ENCODE measurements around the gene DDR1.
"Not testable (repeated sequence)": the region's sequence is repeated elsewhere in the genome, so short reads cannot be mapped to it uniquely, and the experiment has no call there.

The DDR1 gene

GRCh38 chr6:30857549-30857948 is 26.8 kb upstream of the DDR1 start:
- no peaks in the 10 kb centered on the region for H3K27me3 ChIP-seq (ENCODE audit: control insufficient read depth, insufficient read depth, low read length)
- H3K4me3 ChIP-seq (ENCODE audit: low read length), result no peak overlapping the region
- no peaks in the 10 kb centered on the region for H3K4me1 ChIP-seq (ENCODE audit: control insufficient read depth, insufficient read depth, low read length)
- H3K27ac ChIP-seq (ENCODE audit: low read depth, low read length), result no peak overlapping the region
- H3K9ac ChIP-seq (ENCODE audit: low read length), result no peak overlapping the region
- no peaks in the 10 kb centered on the region for H3K36me3 ChIP-seq (ENCODE audit: control insufficient read depth, insufficient read depth, low read length)

GRCh38 chr6:30859726-30860125 is 24.6 kb upstream of the DDR1 start:
- H3K9ac ChIP-seq (ENCODE audit: low read length); H3K4me3 ChIP-seq (ENCODE audit: low read length); H3K4me1 ChIP-seq (ENCODE audit: control insufficient read depth, insufficient read depth, low read length); H3K36me3 ChIP-seq (ENCODE audit: control insufficient read depth, insufficient read depth, low read length); H3K27ac ChIP-seq (ENCODE audit: low read depth, low read length); H3K27me3 ChIP-seq (ENCODE audit: control insufficient read depth, insufficient read depth, low read length): not testable (repeated sequence)

GRCh38 chr6:30861257-30862048 is 22.9 kb upstream of the DDR1 start:
- Histone ChIP-seq H3K27ac (ENCODE audit: low read depth, low read length) (no peak overlapping the region), H3K36me3 (ENCODE audit: control insufficient read depth, insufficient read depth, low read length) (no peaks in the 10 kb centered on the region), H3K27me3 (ENCODE audit: control insufficient read depth, insufficient read depth, low read length) (no peaks in the 10 kb centered on the region), H3K4me1 (ENCODE audit: control insufficient read depth, insufficient read depth, low read length) (no peaks in the 10 kb centered on the region), H3K4me3 (ENCODE audit: low read length) (no peak overlapping the region), H3K9ac (ENCODE audit: low read length) (no peak overlapping the region)

DNA sequence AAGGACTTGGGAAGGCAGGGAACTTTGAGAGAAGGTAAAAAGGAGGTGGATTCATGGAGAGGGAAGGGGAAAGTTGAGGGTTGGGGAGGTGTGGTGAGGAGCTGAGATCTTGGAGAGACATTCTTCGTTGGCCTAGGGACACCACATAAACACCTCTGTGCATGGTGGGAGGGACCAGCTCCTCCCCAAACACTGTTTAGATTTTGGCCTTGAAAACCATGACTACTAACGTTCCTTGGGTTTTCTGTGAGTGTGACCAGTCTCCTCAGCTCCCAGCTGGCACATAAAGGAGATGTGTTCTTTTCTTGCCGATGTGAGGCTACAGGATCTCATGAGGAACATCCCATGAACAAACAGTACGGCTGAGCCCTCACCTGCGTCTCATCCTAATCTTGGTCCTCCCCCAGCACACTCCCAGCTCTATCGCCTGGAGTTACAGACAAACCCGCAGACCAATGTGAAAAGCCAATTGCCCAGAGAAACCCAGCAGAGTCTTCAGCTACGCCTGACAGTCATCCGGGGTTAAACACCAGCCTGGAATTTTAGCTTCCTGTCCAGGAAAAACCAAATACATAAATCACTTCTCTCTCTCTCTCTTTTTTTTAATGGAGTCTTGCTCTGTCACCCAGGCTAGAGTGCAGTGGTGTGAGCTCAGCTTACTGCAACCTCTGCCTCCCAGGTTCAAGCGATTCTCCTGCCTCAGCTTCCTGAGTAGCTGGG is 22.0 kb upstream of the DDR1 start:
- Histone ChIP-seq H3K9ac (ENCODE audit: low read length) (no peak overlapping the region), H3K27ac (ENCODE audit: low read depth, low read length) (no peak overlapping the region), H3K36me3 (ENCODE audit: control insufficient read depth, insufficient read depth, low read length) (no peaks in the 10 kb centered on the region), H3K4me1 (ENCODE audit: control insufficient read depth, insufficient read depth, low read length) (no peaks in the 10 kb centered on the region), H3K27me3 (ENCODE audit: control insufficient read depth, insufficient read depth, low read length) (no peaks in the 10 kb centered on the region), H3K4me3 (ENCODE audit: low read length) (no peak overlapping the region)

DNA sequence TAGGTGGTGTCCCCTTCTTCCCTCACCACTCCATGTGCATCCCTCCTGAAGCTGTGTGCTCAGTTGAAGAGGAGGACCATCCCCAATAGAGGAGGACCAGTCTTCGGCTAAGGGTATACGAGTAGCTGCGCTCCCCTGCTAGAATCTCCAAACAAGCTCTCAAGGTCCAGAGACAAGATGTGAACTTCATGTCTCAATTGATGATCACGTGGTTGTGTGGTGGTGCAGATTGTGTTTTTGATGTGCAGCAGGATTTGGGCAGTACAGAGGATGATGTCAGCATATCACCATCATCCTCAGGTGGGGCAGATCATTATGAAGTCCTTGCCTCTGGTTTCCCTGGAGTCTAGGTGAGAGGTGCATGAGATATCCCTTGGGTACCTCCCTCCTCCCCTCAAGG is 20.0 kb upstream of the DDR1 start:
- Histone ChIP-seq H3K36me3 (ENCODE audit: control insufficient read depth, insufficient read depth, low read length) (no peaks in the 10 kb centered on the region), H3K27me3 (ENCODE audit: control insufficient read depth, insufficient read depth, low read length) (no peaks in the 10 kb centered on the region), H3K9ac (ENCODE audit: low read length) (no peak overlapping the region), H3K4me1 (ENCODE audit: control insufficient read depth, insufficient read depth, low read length) (no peaks in the 10 kb centered on the region), H3K4me3 (ENCODE audit: low read length) (no peak overlapping the region), H3K27ac (ENCODE audit: low read depth, low read length) (no peak overlapping the region)

DNA sequence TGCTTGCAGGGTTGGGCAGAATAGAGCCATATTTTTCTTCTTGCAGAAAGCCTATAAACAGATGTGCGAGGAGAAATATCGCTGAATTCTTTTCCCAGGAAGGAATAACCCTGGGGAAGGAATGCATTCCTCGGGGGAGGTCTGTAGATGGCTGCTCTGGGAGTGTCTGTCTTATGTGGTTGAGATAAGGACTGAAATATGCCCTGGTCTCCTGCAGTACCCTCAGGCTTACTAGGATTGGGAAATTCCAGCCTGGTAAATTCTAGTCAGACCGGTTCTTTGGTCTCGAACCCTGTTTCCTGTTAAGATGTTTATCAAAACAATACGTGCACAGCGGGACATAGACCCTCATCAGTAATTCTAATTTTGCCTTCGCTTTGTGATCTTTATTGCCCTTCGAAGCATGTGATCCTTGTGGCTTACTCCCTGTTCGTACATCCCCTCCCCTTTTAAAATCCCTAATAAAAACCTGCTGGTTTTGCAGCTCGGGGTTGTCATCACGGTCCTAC is 15.0 kb upstream of the DDR1 start:
- H3K4me1 ChIP-seq (ENCODE audit: control insufficient read depth, insufficient read depth, low read length); H3K36me3 ChIP-seq (ENCODE audit: control insufficient read depth, insufficient read depth, low read length); H3K27me3 ChIP-seq (ENCODE audit: control insufficient read depth, insufficient read depth, low read length); H3K27ac ChIP-seq (ENCODE audit: low read depth, low read length); H3K4me3 ChIP-seq (ENCODE audit: low read length); H3K9ac ChIP-seq (ENCODE audit: low read length): not testable (repeated sequence)

DNA sequence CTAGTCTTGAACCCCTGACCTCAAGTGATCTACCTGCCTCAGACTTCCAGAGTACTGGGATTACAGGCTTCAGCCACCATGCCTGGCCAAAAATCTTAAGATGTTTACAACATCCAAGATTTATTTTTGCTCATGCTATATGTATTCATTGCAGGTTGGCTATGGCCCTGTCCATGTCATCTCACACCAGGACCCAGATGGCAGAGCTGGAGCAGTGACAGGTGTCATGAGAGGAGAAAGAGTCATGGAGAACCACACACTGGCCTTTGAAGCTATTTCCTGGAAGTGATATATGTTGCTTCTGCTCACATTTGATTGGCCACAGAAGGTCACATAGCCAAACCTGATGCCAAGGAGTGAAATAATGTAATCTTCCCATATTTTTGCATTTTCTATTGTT is 13.8 kb upstream of the DDR1 start:
- Histone ChIP-seq H3K27me3 (ENCODE audit: control insufficient read depth, insufficient read depth, low read length) (no peaks in the 10 kb centered on the region), H3K27ac (ENCODE audit: low read depth, low read length) (no peak overlapping the region), H3K9ac (ENCODE audit: low read length) (no peak overlapping the region), H3K4me1 (ENCODE audit: control insufficient read depth, insufficient read depth, low read length) (peaks cover under 1% of the 10 kb centered on the region), H3K4me3 (ENCODE audit: low read length) (no peak overlapping the region), H3K36me3 (ENCODE audit: control insufficient read depth, insufficient read depth, low read length) (no peaks in the 10 kb centered on the region)

GRCh38 chr6:30871592-30872183 is 12.6 kb upstream of the DDR1 start:
- H3K9ac ChIP-seq (ENCODE audit: low read length), result no peak overlapping the region
- H3K27me3 ChIP-seq (ENCODE audit: control insufficient read depth, insufficient read depth, low read length), result no peaks in the 10 kb centered on the region
- no peaks in the 10 kb centered on the region for H3K36me3 ChIP-seq (ENCODE audit: control insufficient read depth, insufficient read depth, low read length)
- H3K4me3 ChIP-seq (ENCODE audit: low read length), result no peak overlapping the region
- H3K4me1 ChIP-seq (ENCODE audit: control insufficient read depth, insufficient read depth, low read length), result peaks cover 11% of the 10 kb centered on the region
- no peak overlapping the region for H3K27ac ChIP-seq (ENCODE audit: low read depth, low read length)

GRCh38 chr6:30873137-30873640 is 11.1 kb upstream of the DDR1 start:
- H3K4me1 ChIP-seq (ENCODE audit: control insufficient read depth, insufficient read depth, low read length), result peaks cover 18% of the 10 kb centered on the region
- no peak overlapping the region for H3K27ac ChIP-seq (ENCODE audit: low read depth, low read length)
- H3K27me3 ChIP-seq (ENCODE audit: control insufficient read depth, insufficient read depth, low read length), result no peaks in the 10 kb centered on the region
- H3K36me3 ChIP-seq (ENCODE audit: control insufficient read depth, insufficient read depth, low read length), result no peaks in the 10 kb centered on the region
- no peak overlapping the region for H3K4me3 ChIP-seq (ENCODE audit: low read length)
- no peak overlapping the region for H3K9ac ChIP-seq (ENCODE audit: low read length)

DNA sequence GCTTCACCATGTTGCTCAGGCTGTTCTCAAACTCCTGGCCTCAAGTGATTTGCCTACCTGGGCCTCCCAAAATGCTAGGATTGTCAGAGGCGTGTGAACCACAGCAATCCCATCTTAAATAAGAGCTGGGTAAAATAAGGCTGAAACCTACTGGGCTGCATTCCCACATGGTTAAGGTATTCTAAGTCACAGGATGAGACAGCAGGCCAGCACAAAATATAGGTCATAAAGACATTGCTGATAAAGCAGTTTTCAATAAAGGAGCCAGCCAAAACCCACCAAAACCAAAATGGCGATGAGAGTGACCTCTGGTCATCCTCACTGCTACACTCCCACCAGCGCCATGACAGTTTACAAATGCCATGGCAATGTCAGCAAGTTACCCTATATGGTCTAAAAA is 10.5 kb upstream of the DDR1 start:
- not testable (repeated sequence) for H3K36me3 ChIP-seq (ENCODE audit: control insufficient read depth, insufficient read depth, low read length); H3K27me3 ChIP-seq (ENCODE audit: control insufficient read depth, insufficient read depth, low read length); H3K4me3 ChIP-seq (ENCODE audit: low read length); H3K9ac ChIP-seq (ENCODE audit: low read length); H3K27ac ChIP-seq (ENCODE audit: low read depth, low read length)
- peaks cover 18% of the 10 kb centered on the region for H3K4me1 ChIP-seq (ENCODE audit: control insufficient read depth, insufficient read depth, low read length)

DNA sequence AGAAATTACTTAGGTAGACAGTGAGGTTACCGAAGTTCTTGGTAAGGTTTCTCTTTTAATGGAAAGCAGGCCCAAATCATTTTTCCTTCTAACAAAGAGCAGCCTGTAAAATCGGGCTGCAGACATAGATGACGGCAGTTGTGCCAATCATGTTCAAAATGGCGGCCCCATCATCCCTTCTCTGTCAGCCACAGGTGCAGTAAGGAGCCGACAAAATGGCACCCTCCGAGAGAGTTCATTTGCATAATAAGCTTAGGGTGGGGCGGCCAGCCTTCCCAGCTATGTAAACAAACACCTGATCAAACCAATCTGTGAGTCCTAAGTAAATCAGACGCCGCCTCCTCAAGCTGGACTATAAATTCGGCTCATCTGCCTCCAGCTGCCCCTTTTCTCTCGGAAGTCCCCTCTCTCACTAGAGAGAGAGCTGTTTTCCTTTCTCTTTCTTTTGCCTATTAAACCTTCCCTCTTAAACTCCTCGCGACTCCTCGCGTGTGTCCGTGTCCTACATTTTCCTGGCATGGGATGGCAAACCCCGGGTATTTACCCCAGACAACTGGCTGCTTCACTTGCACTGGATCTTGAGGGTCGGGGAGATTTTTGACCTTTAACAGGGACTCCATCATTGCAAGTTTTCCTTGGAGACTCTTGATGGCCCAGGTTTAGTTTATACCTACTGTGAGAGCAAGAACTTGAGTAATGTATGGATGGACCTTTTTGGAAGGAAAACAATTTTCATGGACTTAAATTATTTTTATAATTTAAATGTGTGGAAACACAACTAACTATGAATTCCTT is 8.9 kb upstream of the DDR1 start:
- H3K9ac ChIP-seq (ENCODE audit: low read length), result no peak overlapping the region
- H3K4me3 ChIP-seq (ENCODE audit: low read length), result no peak overlapping the region
- peak overlapping the region; percentile 90 for H3K27ac ChIP-seq (ENCODE audit: low read depth, low read length)
- no peaks in the 10 kb centered on the region for H3K27me3 ChIP-seq (ENCODE audit: control insufficient read depth, insufficient read depth, low read length)
- no peaks in the 10 kb centered on the region for H3K36me3 ChIP-seq (ENCODE audit: control insufficient read depth, insufficient read depth, low read length)
- peaks cover 18% of the 10 kb centered on the region for H3K4me1 ChIP-seq (ENCODE audit: control insufficient read depth, insufficient read depth, low read length)
